ENCODE data around the gene PER2. TPM values are rescaled to one million over a fixed set of nuclear protein-coding genes. Genes with fewer than 3 reads are reported as not detected.

PER2 gene
- total RNA-seq, 2 donors from 2014 or later = 6.2 to 23.7 TPM

DNA sequence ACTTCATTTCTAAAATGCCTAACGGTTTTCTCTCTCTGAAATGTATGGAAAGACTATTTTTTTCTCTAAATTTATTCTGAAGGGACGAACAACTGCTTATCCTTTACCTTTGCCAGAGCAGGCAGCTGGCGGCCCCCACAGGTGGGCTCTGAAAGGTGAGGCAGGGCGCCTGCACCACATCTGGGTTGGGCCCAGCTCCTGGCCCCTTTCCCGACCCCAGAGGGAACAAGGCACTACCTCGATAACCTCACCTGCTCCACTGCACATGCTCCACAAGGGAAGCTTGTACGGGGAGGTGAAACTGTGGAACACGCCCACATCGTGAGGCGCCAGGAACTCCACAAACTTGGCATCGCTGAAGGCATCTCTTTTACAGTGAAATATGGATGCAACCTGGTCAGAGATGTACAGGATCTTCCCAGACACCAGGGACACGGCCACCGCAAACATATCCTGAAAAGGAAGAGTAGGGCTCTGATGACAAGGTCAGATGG, 17.3 kb downstream of the PER2 start:
- no peaks in the 10 kb centered on the region for H3K9me3 Mint-ChIP-seq
- H3K27me3 Mint-ChIP-seq = no peaks in the 10 kb centered on the region
- H3K4me1 Mint-ChIP-seq = no peaks in the 10 kb centered on the region
- no peak overlapping the region for H3K27ac Mint-ChIP-seq
- H3K36me3 Mint-ChIP-seq (ENCODE audit: low read depth) = peaks cover 71% of the 10 kb centered on the region
- no peak for ATAC-seq (replicated peaks)
- no peak overlapping the region for H3K4me3 Mint-ChIP-seq

DNA sequence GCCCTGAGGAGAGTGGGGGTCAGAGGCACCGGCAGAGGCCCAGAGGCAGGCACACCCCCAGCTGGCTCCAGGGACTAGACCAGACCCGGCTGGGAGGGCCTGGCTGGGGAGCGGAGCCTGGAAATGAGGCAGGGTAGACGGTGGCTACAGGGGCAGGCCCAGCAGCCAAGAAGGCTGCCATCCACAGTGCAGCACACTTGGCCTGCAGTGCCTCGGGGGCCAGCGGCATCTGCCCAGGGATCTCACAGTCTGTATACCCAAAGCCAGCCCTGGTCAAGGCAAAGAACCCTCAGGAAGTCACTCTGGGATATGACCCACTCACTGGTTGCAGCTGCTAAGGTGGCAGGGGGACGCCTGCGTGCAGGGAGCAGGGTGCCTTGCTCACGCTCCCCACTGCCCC, 17.8 kb downstream of the PER2 start:
- H3K36me3 Mint-ChIP-seq (ENCODE audit: low read depth) = peaks cover 71% of the 10 kb centered on the region
- no peaks in the 10 kb centered on the region for H3K4me1 Mint-ChIP-seq
- no peak overlapping the region for H3K4me3 Mint-ChIP-seq
- no peaks in the 10 kb centered on the region for H3K27me3 Mint-ChIP-seq
- no peaks in the 10 kb centered on the region for H3K9me3 Mint-ChIP-seq
- ATAC-seq (replicated peaks) = no peak
- H3K27ac Mint-ChIP-seq = no peak overlapping the region

DNA sequence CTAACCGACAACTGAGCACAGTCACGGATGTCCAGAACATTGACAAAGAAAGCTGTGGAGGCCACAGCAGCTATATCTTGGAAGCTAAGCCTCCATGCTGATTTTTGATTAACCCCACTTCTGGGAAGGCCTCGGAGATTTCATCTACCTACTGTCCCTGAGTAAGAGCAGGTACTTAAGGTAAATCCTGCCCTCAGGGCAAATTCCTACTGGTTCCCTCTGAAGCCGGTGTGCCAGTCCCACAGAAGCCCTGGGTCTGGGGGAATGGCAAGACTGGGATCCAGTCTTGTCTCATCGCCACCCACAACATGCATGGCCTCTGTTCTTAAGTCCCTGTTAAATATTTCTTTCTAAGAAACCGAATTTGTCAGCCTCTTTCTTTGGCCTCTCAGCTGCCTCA, 18.7 kb downstream of the PER2 start:
- ATAC-seq (replicated peaks) = no peak
- no peaks in the 10 kb centered on the region for H3K27me3 Mint-ChIP-seq
- peaks cover 63% of the 10 kb centered on the region for H3K36me3 Mint-ChIP-seq (ENCODE audit: low read depth)
- no peaks in the 10 kb centered on the region for H3K9me3 Mint-ChIP-seq
- H3K4me1 Mint-ChIP-seq = no peaks in the 10 kb centered on the region
- no peak overlapping the region for H3K4me3 Mint-ChIP-seq
- H3K27ac Mint-ChIP-seq = no peak overlapping the region

DNA sequence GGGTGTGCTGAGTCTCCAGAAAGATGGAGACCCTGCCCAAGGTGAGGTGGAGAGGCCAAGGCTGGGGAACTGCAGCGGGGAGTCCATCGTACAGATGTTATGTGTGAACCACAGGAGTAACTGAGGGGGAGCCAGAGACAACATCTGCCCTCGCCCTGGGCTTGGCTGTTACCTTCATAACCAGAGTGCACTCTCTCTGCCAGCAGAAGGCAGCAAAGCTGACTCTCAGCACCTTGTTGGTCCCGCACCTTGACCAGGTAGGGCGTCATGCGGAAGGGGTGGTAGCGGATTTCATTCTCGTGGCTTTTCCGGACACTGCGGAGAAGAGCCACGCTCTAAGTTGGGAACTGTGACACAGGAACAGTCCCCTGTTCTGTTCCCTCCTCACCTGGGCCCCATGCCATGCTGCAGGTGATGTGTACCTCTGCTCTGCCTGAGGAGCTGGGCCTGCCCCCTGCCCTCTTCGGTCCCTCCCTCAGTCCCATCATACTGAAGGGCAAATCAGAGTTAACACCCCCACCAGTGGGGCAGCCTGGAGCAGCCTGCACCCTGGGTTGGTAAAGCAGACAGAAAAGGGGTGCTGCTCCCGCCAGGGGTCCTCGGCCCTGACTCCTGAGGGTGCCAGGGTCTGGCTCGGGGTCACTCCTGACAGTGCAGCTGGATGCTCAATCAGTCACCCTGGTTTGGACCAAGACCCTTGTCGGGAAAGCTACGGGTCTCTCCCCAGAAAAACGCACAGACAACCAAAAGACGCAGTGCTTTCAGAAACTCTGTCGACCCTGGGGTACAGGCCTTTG, 20.3 kb downstream of the PER2 start:
- H3K4me1 Mint-ChIP-seq = peaks cover 7% of the 10 kb centered on the region
- H3K36me3 Mint-ChIP-seq (ENCODE audit: low read depth) = peaks cover 55% of the 10 kb centered on the region
- H3K9me3 Mint-ChIP-seq = no peaks in the 10 kb centered on the region
- no peak overlapping the region for H3K4me3 Mint-ChIP-seq
- H3K27me3 Mint-ChIP-seq = no peaks in the 10 kb centered on the region
- no peak for ATAC-seq (replicated peaks)
- peak overlapping the region; percentile 59 for H3K27ac Mint-ChIP-seq

DNA sequence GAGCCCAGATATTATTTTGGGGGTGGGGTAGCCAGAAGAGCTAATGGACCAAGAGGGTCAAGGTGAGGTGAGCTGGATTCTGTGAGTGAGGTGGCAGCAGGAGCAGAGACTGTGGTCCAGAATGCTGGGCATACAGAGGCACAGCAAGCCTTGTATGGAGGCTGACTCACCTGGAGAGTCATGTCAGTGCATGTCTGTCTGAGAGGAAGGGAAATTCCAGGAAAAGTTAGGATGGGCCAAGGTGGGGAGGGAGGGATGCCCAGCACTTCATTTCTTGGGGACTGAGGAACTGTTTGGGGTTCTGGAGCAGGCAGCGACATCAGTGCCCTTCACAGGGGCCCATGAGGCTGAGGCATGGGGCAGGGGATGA, 21.1 kb downstream of the PER2 start:
- Mint-ChIP-seq H3K9me3 (no peaks in the 10 kb centered on the region), H3K4me3 (no peak overlapping the region), H3K27ac (peak overlapping the region; percentile 59), H3K36me3 (ENCODE audit: low read depth) (peaks cover 50% of the 10 kb centered on the region), H3K4me1 (peaks cover 7% of the 10 kb centered on the region), H3K27me3 (no peaks in the 10 kb centered on the region)
- peak; percentile 45 for ATAC-seq (replicated peaks)

DNA sequence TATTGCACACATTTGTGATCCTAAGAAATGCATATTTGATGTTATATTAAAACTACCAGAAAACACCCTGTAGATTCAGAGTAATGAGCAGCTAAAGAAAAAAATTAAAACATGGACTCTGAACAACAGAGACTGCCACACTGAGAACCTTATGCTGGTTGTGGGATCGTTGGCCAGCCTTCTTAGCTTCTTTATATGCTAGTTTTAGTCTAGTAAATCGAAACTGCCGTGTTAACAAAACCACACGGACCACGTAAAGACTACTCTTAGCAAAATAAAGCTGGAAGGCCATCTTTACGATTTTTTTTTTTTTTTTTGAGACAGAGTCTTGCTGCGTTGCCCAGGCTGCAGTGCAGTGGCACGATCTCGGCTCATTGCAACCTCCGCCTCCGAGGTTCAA, 22.8 kb downstream of the PER2 start:
- no peaks in the 10 kb centered on the region for H3K9me3 Mint-ChIP-seq
- H3K4me1 Mint-ChIP-seq = peaks cover 7% of the 10 kb centered on the region
- H3K36me3 Mint-ChIP-seq (ENCODE audit: low read depth) = peaks cover 47% of the 10 kb centered on the region
- H3K27me3 Mint-ChIP-seq = no peaks in the 10 kb centered on the region
- H3K4me3 Mint-ChIP-seq = no peak overlapping the region
- ATAC-seq (replicated peaks) = no peak
- H3K27ac Mint-ChIP-seq = no peak overlapping the region

DNA sequence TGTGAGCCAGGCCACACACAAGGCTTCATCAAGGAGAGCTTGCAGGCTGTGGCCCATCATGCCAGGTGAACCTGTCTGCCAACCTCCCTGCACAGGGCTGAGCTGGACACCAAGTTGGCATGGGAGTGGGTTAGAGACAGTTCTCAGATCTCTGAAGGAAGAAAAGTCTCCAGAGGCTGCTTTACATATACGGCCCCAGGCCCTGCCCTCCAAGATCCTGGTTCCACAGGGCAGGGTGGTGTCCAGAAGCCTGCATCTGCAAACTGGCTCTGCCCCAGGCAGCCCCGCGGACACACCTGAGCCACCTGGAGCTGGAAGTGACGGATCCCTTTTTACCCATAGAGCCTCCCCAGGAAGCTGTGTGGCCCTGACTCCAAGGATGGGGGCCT, 24.3 kb downstream of the PER2 start:
- Mint-ChIP-seq H3K4me1 (peaks cover 7% of the 10 kb centered on the region), H3K27me3 (no peaks in the 10 kb centered on the region), H3K27ac (no peak overlapping the region), H3K4me3 (no peak overlapping the region), H3K9me3 (no peaks in the 10 kb centered on the region), H3K36me3 (ENCODE audit: low read depth) (peaks cover 44% of the 10 kb centered on the region)
- ATAC-seq (replicated peaks) = no peak

DNA sequence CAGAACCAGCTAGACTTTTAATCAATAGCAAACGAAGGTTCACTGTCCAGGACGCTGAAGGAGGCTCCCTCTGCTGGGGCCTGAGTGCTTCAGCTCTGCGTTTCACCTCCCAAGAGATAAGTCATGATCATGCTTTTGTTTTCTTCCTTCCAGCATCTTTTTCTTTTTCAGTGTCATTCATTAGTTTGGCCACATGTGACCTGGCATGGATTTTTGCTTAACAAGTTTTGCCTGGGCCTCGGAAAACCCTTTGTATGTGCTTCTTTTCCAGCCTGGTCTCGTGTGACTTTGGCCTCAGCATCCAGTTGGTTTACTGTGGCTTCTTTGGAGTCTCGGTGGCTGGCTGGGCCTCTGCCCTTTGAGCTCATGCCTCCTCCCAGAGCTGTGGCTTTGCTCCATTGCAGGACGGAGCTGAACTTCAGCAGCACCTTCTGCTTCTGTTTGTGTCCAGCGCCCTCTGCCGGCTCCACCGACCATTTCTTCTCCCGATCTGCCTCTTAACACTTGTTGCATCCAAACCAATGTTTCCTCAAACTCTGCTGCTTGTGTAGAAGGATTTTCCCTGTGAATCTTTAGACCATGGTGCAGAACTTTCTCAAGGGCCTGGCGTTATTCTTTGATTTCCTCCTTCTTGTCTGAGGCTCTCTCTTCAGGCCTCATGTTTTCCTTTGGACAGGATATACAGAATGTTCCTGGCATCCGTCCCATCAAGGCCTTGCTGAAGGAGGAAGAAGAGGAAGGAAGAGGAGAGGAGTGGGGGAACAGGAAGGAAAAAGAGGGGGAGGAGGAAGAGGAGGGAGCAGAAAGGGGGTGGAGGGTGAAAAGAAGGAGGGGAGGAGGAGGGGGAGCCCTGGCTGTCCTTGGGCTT, 25.0 kb downstream of the PER2 start:
- H3K4me1 Mint-ChIP-seq = peaks cover 7% of the 10 kb centered on the region
- peaks cover 39% of the 10 kb centered on the region for H3K36me3 Mint-ChIP-seq (ENCODE audit: low read depth)
- peak; percentile 64 for ATAC-seq (replicated peaks)
- no peaks in the 10 kb centered on the region for H3K9me3 Mint-ChIP-seq
- H3K27ac Mint-ChIP-seq = peak overlapping the region; percentile 61
- no peaks in the 10 kb centered on the region for H3K27me3 Mint-ChIP-seq
- no peak overlapping the region for H3K4me3 Mint-ChIP-seq

DNA sequence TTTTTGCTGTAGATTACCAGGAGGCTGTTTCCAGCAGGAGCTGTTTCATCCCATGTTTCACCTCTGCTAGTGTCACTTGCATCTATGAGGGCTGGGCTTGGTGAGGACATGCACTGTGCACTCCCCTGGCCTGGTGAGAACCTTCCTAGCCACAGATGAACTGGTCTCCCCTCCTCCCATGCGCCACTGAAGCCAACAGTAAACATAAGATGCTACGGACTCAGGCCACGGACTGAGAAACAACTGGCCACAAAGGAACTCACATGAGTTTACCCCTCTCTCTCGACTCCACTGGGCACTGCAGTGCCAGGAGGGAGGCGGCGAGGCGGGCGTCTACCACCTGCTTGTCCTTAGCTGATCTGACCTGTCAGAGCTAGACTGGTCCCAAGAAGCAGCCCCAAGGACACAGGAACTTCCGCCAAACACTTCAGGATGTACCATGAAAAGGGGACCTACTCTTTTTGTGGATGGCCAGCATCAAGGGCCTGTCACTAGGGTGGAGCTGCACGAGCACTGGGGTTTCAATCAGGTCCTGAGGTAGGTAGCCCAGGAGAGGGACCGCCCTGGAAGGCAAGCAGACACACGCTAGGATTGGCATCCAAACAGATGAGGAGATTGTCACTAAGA, 25.8 kb downstream of the PER2 start:
- Mint-ChIP-seq H3K9me3 (no peaks in the 10 kb centered on the region), H3K27ac (no peak overlapping the region), H3K27me3 (no peaks in the 10 kb centered on the region), H3K4me1 (peaks cover 7% of the 10 kb centered on the region), H3K4me3 (no peak overlapping the region), H3K36me3 (ENCODE audit: low read depth) (peaks cover 34% of the 10 kb centered on the region)
- ATAC-seq (replicated peaks) = no peak

DNA sequence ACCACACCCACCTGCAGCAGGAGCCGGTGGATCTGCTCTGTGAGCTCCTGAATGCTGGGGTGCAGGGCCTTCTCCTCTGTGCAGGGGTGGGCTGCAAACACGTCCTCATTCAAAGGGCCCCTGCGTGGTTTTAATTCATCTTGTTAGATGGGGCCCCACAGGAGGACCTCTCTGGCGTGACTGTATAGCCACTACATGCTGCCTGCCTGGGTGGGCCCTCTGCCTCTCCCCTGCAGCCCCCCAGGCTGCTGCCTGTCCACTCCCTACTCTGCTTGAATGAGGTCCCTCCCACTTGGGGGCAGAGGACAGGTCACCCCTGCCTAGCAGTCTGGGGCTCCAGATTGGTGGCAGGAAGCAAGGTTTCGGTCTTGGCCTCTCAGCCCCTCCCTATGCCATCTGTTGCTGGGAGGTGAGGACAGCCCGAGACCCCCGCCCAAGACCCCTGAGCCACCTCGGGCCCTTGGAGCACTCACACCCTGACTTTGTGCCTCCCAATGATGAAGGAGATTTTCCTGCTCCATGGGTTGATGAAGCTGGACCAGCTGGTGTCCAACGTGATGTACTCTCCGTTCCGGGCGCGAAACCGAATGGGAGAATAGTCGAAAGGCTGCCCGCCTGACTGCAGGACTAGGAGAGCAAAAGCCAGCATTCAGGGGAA, 26.6 kb downstream of the PER2 start:
- Mint-ChIP-seq H3K9me3 (no peaks in the 10 kb centered on the region), H3K4me3 (no peak overlapping the region), H3K27ac (no peak overlapping the region), H3K4me1 (peaks cover 7% of the 10 kb centered on the region), H3K27me3 (no peaks in the 10 kb centered on the region), H3K36me3 (ENCODE audit: low read depth) (peaks cover 26% of the 10 kb centered on the region)
- no peak for ATAC-seq (replicated peaks)

DNA sequence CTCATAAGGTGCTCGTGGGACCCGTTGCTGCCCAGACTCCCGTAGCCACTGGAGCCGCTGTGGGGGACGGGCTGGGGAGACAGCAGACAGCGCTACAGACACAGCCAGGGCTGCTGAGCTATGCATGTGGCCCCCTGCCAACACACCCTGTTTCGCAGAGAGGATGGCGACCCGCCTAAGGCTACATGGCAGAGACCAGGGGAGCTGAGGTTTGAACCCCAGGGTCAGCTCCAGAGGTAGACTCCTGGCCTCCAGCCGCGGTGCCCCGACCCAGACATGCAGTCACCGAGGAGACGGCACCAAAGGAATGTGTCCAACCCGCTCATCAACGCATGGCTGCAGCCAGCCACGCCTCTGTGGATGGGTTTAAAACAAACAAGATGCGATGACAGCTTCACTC, 27.5 kb downstream of the PER2 start:
- Mint-ChIP-seq H3K27ac (no peak overlapping the region), H3K27me3 (no peaks in the 10 kb centered on the region), H3K36me3 (ENCODE audit: low read depth) (peaks cover 28% of the 10 kb centered on the region), H3K9me3 (no peaks in the 10 kb centered on the region), H3K4me1 (peaks cover 7% of the 10 kb centered on the region), H3K4me3 (no peak overlapping the region)
- ATAC-seq (replicated peaks) = no peak

DNA sequence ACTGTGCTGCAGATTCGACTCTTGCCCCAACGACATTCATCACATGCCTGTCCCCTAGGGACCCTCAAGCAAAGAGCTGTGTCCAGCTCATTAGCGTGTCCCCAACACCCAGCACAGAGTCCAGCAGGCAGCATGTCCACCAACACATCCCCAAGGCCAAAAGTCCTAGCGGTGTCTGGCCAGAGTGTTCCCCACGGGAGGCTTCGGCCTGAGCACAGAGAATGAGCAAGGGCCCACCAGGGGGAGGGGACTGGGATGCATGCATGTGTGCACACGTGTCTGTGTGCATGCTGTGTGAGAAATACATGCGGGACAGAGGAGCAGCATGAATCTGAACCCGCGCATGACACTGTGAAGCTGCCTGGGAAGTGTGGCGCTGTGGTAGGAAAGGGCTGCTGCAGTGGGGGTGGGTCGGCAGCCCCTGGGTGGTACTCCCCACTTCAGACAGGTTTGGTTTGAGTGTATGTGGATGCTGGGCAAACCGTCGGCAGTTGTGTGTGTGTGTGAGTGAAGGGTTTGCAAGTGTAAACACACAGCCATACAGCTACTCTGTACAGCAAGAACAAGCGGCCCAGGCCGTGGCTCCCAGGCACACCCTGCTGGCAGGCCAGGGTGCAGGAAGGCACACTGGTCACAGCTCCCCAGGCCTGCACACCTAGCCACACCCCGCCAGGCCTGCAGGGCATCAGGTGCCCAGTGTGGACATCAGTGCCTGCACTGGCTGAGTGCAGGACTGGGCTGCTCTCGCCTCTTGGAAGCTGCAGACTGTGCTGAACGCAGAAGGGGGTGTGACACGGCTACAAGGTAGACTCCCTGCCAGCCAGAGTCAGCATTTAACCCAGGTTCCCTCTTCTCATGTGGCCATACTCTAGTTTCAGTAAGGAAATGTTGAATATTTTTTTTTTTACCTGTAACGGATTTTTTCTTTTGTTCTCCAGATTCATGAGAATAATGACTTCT, 29.1 kb downstream of the PER2 start:
- Mint-ChIP-seq H3K4me1 (peaks cover 7% of the 10 kb centered on the region), H3K4me3 (no peak overlapping the region), H3K36me3 (ENCODE audit: low read depth) (peaks cover 43% of the 10 kb centered on the region), H3K9me3 (no peaks in the 10 kb centered on the region), H3K27me3 (no peaks in the 10 kb centered on the region), H3K27ac (no peak overlapping the region)
- ATAC-seq (replicated peaks) = peak; percentile 38
